PFSK-1 (cell line): ENCODE results near the gene ITGB6.

Experiments used
- FOXP2 ChIP-seq: optimal IDR thresholded peaks from 2 replicates; pipeline ENCODE3; 2011; ENCODE audit warnings: borderline replicate concordance, control low read depth, inconsistent platforms; ENCODE audit not compliant: insufficient read depth; ENCODE audit errors: extremely low read length, extremely low read depth
- POLR2AphosphoS5 ChIP-seq: IDR thresholded peaks from 2 replicates; pipeline ENCODE4 v1.6.1; 2012; ENCODE audit warnings: low read depth, mild to moderate bottlenecking, control low read depth, low read length, moderate library complexity
- SIN3A ChIP-seq: IDR thresholded peaks from 2 replicates; pipeline ENCODE4 v1.6.1; 2012; ENCODE audit warnings: mild to moderate bottlenecking, low read length, moderate library complexity, borderline replicate concordance; ENCODE audit not compliant: insufficient read depth
- TAF1 ChIP-seq: IDR thresholded peaks from 2 replicates; pipeline ENCODE4 v1.6.1; 2012; ENCODE audit warnings: low read length, control low read depth, borderline replicate concordance; ENCODE audit not compliant: insufficient read depth
- TF ChIP-seq, protein P1 (sequence below), 2 experiments: IDR thresholded peaks; 2 replicates each; pipeline versions ENCODE4 v1.6.1 to v1.8.0; 2011 to 2012; ENCODE audit warnings: low read depth in 2 of 2, low read length in 2 of 2, control low read depth in 1 of 2, inconsistent platforms in 1 of 2, mild to moderate bottlenecking in 1 of 2, moderate library complexity in 1 of 2; ENCODE audit not compliant: insufficient read depth in 1 of 2

DNA sequence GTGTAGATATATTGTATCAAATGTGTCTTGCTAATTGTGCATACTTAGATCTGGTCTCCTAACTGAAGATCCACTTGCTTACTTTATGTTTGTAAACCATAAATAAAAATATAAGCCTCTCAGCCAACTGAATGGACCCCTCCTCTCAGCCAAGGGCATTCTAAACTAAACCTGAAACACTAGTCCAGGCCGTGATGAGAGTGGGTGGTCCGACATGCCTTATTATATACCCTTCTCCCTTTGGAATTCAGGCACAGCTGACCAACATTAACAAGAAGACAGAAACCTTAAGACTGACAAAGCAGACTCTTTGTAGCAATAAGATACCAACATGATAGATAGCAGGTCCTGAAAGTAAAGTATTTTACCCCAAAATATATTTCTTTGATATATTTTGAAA lies 73.3 kb downstream of the ITGB6 start:
- TF ChIP-seq, protein P1, sequence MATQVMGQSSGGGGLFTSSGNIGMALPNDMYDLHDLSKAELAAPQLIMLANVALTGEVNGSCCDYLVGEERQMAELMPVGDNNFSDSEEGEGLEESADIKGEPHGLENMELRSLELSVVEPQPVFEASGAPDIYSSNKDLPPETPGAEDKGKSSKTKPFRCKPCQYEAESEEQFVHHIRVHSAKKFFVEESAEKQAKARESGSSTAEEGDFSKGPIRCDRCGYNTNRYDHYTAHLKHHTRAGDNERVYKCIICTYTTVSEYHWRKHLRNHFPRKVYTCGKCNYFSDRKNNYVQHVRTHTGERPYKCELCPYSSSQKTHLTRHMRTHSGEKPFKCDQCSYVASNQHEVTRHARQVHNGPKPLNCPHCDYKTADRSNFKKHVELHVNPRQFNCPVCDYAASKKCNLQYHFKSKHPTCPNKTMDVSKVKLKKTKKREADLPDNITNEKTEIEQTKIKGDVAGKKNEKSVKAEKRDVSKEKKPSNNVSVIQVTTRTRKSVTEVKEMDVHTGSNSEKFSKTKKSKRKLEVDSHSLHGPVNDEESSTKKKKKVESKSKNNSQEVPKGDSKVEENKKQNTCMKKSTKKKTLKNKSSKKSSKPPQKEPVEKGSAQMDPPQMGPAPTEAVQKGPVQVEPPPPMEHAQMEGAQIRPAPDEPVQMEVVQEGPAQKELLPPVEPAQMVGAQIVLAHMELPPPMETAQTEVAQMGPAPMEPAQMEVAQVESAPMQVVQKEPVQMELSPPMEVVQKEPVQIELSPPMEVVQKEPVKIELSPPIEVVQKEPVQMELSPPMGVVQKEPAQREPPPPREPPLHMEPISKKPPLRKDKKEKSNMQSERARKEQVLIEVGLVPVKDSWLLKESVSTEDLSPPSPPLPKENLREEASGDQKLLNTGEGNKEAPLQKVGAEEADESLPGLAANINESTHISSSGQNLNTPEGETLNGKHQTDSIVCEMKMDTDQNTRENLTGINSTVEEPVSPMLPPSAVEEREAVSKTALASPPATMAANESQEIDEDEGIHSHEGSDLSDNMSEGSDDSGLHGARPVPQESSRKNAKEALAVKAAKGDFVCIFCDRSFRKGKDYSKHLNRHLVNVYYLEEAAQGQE (IDR thresholded peaks at IDR 0.05; ENCODE audit: insufficient read depth in 1 of 2, low read depth in 2 of 2, low read length in 2 of 2), result no peak
- TF ChIP-seq FOXP2 (no peak), POLR2AphosphoS5 (no peak), SIN3A (no peak), TAF1 (no peak)
